Measurements from ENCODE around the gene FANCF. TPM values are rescaled to one million over a fixed set of nuclear protein-coding genes. Genes with fewer than 3 reads are reported as not detected.

The FANCF gene
- total RNA-seq, 4 donors from 2014 or later: 2.2 to 10.9 (median 7.0) TPM

GRCh38 chr11:22640862-22641261 lies 15.2 kb upstream of the FANCF start:
- no peak for TF ChIP-seq CTCF (IDR thresholded peaks at IDR 0.05)
- no peak for TF ChIP-seq EP300 (IDR thresholded peaks at IDR 0.05; ENCODE audit: low read depth)
- no peak for TF ChIP-seq POLR2A (IDR thresholded peaks at IDR 0.05)
- no peak for TF ChIP-seq POLR2AphosphoS5 (IDR thresholded peaks at IDR 0.05)
- Histone ChIP-seq H3K27ac (no peak overlapping the region), H3K36me3 (no peaks in the 10 kb centered on the region), H3K4me3 (no peak overlapping the region), H3K27me3 (no peaks in the 10 kb centered on the region), H3K4me1 (no peaks in the 10 kb centered on the region), H3K9me3 (no peaks in the 10 kb centered on the region)
- in situ Hi-C loops (cut with MboI; ENCODE audit: low pct_ligation_motif_present in 1 of 4, low pct_unique_long_range_greater_than_20kb in 1 of 4, low sequenced_read_pairs in 3 of 4): no loop called here
- intact Hi-C loops (cut with DNase I; ENCODE audit: low total_unique reads): no loop called here
- 92 to 94% methylated on average over 2 of the region's 2 CpGs for WGBS, 2 donors (ENCODE audit: low coverage in 1 of 2)
- no peak for DNase-seq

- Histone ChIP-seq H3K9me3 (no peaks in the 10 kb centered on the region), H3K4me1 (peaks cover 0 to 6% (median 0%) of the 10 kb centered on the region in 4 donors), H3K27ac (no peak overlapping the region), H3K27me3 (no peaks in the 10 kb centered on the region), H3K4me3 (no peak overlapping the region), H3K36me3 (no peaks in the 10 kb centered on the region)
- WGBS, 2 donors (ENCODE audit: low coverage in 1 of 2): 0% methylated on average over 1 of the region's 1 CpG; no CpG with 5 or more reads in 1 of the 2 donors
- DNase-seq: no peak
- intact Hi-C loops (cut with DNase I; ENCODE audit: low total_unique reads) (no loop called here), in situ Hi-C loops (cut with MboI; ENCODE audit: low pct_ligation_motif_present in 1 of 4, low pct_unique_long_range_greater_than_20kb in 1 of 4, low sequenced_read_pairs in 3 of 4) (no loop called here)
- no peak for TF ChIP-seq EP300 (IDR thresholded peaks at IDR 0.05; ENCODE audit: low read depth)
- no peak for TF ChIP-seq POLR2AphosphoS5 (IDR thresholded peaks at IDR 0.05)
- TF ChIP-seq CTCF (IDR thresholded peaks at IDR 0.05): no peak
- TF ChIP-seq POLR2A (IDR thresholded peaks at IDR 0.05): no peak
Observed at GRCh38 chr11:22635689-22636088, 10.1 kb upstream of the FANCF start.

- Histone ChIP-seq H3K27ac (no peak overlapping the region), H3K27me3 (no peaks in the 10 kb centered on the region), H3K36me3 (no peaks in the 10 kb centered on the region), H3K4me3 (no peak overlapping the region), H3K9me3 (no peaks in the 10 kb centered on the region), H3K4me1 (peaks cover 0 to 6% (median 0%) of the 10 kb centered on the region in 4 donors)
- WGBS, 2 donors (ENCODE audit: low coverage in 1 of 2): 55% methylated on average over 3 of the region's 3 CpGs; no CpG with 5 or more reads in 1 of the 2 donors
- TF ChIP-seq EP300 (IDR thresholded peaks at IDR 0.05; ENCODE audit: low read depth): no peak
- no peak for TF ChIP-seq POLR2AphosphoS5 (IDR thresholded peaks at IDR 0.05)
- no peak for TF ChIP-seq POLR2A (IDR thresholded peaks at IDR 0.05)
- TF ChIP-seq CTCF (IDR thresholded peaks at IDR 0.05): no peak
- intact Hi-C loops (cut with DNase I; ENCODE audit: low total_unique reads) (no loop called here), in situ Hi-C loops (cut with MboI; ENCODE audit: low pct_ligation_motif_present in 1 of 4, low pct_unique_long_range_greater_than_20kb in 1 of 4, low sequenced_read_pairs in 3 of 4) (no loop called here)
- DNase-seq: no peak
Observed at GRCh38 chr11:22634897-22635629, 9.4 kb upstream of the FANCF start.

- peaks cover 0 to 6% (median 0%) of the 10 kb centered on the region in 4 donors for H3K4me1 ChIP-seq
- in situ Hi-C loops (cut with MboI; ENCODE audit: low pct_ligation_motif_present in 1 of 4, low pct_unique_long_range_greater_than_20kb in 1 of 4, low sequenced_read_pairs in 3 of 4): no loop called here
Observed at GRCh38 chr11:22633354-22633902, 7.8 kb upstream of the FANCF start.

More at GRCh38 chr11:22633354-22633902, 7.8 kb upstream of the FANCF start:
- Histone ChIP-seq H3K9me3 (no peaks in the 10 kb centered on the region), H3K27ac (no peak overlapping the region), H3K27me3 (no peaks in the 10 kb centered on the region), H3K36me3 (no peaks in the 10 kb centered on the region), H3K4me3 (no peak overlapping the region)
- intact Hi-C loops (cut with DNase I; ENCODE audit: low total_unique reads): no loop called here
- DNase-seq: no peak
- TF ChIP-seq POLR2A (IDR thresholded peaks at IDR 0.05) (no peak), POLR2AphosphoS5 (IDR thresholded peaks at IDR 0.05) (no peak), CTCF (IDR thresholded peaks at IDR 0.05) (no peak), EP300 (IDR thresholded peaks at IDR 0.05; ENCODE audit: low read depth) (no peak)
